Natural killer cell (primary cell): ENCODE results near the gene SH3PXD2B. TPM values are rescaled to one million over a fixed set of nuclear protein-coding genes. Genes with fewer than 3 reads are reported as not detected.

ENCODE experiments used
- ATAC-seq, 3 donors: fragments of 150-1000 bp in 2 of 3; fragments of 200-7000 bp in 1 of 3; cut with Tn5 transposase; 1 replicate in 1 of 3; 2 replicates in 2 of 3; pipeline ENCODE4 v1.10.0; 2021; ENCODE audit warnings: mild to moderate bottlenecking in 2 of 3, moderate library complexity in 2 of 3
- DNase-seq, 2 donors: peaks; one replicate each; pipeline versions ENCODE4 v3.0.0 to v3.0.0-alpha.2; 2013 to 2021; ENCODE audit warnings: mixed read lengths in 1 of 2
- H3K27ac ChIP-seq: one replicate; pipeline ENCODE4 v1.5.1; 2013; ENCODE audit warnings: mild to moderate bottlenecking, low read length
- H3K27me3 ChIP-seq: one replicate; pipeline ENCODE4 v1.6.1; 2013; ENCODE audit warnings: low read length; ENCODE audit not compliant: control insufficient read depth, insufficient read depth
- H3K36me3 ChIP-seq: one replicate; pipeline ENCODE4 v1.6.1; 2013; ENCODE audit warnings: low read length; ENCODE audit not compliant: control insufficient read depth, insufficient read depth
- H3K4me1 ChIP-seq: one replicate; pipeline ENCODE4 v1.6.1; 2013; ENCODE audit warnings: low read length; ENCODE audit not compliant: control insufficient read depth, insufficient read depth
- H3K4me3 ChIP-seq: one replicate; pipeline ENCODE4 v1.5.1; 2013; ENCODE audit warnings: low read length
- H3K9me3 ChIP-seq: one replicate; pipeline ENCODE4 v1.6.1; 2013; ENCODE audit warnings: low read length; ENCODE audit not compliant: control insufficient read depth, insufficient read depth
- H3K27ac Mint-ChIP-seq, 2 donors: one replicate each; pipeline ENCODE4 v1.8.0; 2022; ENCODE audit warnings: mild to moderate bottlenecking in 2 of 2, mixed read lengths in 2 of 2, moderate library complexity in 1 of 2
- H3K27me3 Mint-ChIP-seq, 2 donors: one replicate each; pipeline ENCODE4 v1.8.0; 2022; ENCODE audit warnings: low read depth in 2 of 2, mixed read lengths in 2 of 2
- H3K36me3 Mint-ChIP-seq: one replicate; pipeline ENCODE4 v1.8.0; 2022; ENCODE audit warnings: mixed read lengths
- H3K4me1 Mint-ChIP-seq, 2 donors: one replicate each; pipeline ENCODE4 v1.8.0; 2022; ENCODE audit warnings: mixed read lengths in 2 of 2
- H3K4me3 Mint-ChIP-seq: one replicate; pipeline ENCODE4 v1.8.0; 2022; ENCODE audit warnings: mild to moderate bottlenecking, moderate library complexity, mixed read lengths
- H3K9me3 Mint-ChIP-seq, 2 donors: one replicate each; pipeline ENCODE4 v1.8.0; 2022; ENCODE audit warnings: mixed read lengths in 2 of 2
- CTCF ChIP-seq: fragments of 200-600 bp; IDR thresholded peaks from one replicate; pipeline ENCODE4 v1.8.0; 2022; ENCODE audit warnings: antibody characterized with exemption
- WGBS: methylation state at CpG from one replicate; pipeline ENCODE4 v1.1.7; 2013; ENCODE audit warnings: missing lambda C conversion rate; ENCODE audit not compliant: insufficient coverage; 5-methylcytosine and 5-hydroxymethylcytosine counted together
- intact Hi-C: fragments of 100-400 bp; cut with micrococcal nuclease; formaldehyde crosslinking; loops from one replicate; pipeline ENCODE4 v1.14.2; 2022
- total RNA-seq, 4 donors: library from RNA; stranded (reverse); fragments of 120-200 nt in 1 of 4; gene quantifications; one replicate each; pipeline versions ENCODE4 v1.2.3 to v1.2.4, GENCODE V29; 2013 to 2022

SH3PXD2B gene
- total RNA-seq, 3 donors from 2014 or later (not counting 1 experiment from before 2014, with no cell fraction given), result 0.25 to 0.35 TPM; not detected in 1

GRCh38 chr5:172442592-172442991, 11.7 kb downstream of the SH3PXD2B start:
- Histone ChIP-seq H3K27me3 (peaks cover 5% of the 10 kb centered on the region), H3K27ac (no peak overlapping the region), H3K36me3 (no peaks in the 10 kb centered on the region), H3K4me3 (no peak overlapping the region), H3K4me1 (peaks cover 9% of the 10 kb centered on the region), H3K9me3 (no peaks in the 10 kb centered on the region)
- H3K4me3 Mint-ChIP-seq, result no peak overlapping the region
- no peaks in the 10 kb centered on the region for H3K9me3 Mint-ChIP-seq
- WGBS, result 94% methylated on average over 2 of the region's 2 CpGs
- intact Hi-C loops, result no loop called here
- no peak for ATAC-seq
- no peak overlapping the region for H3K27ac Mint-ChIP-seq
- peaks cover 13 to 14% of the 10 kb centered on the region in 2 donors for H3K4me1 Mint-ChIP-seq
- peaks cover 13 to 25% of the 10 kb centered on the region in 2 donors for H3K27me3 Mint-ChIP-seq
- no peak for TF ChIP-seq CTCF
- H3K36me3 Mint-ChIP-seq, result no peaks in the 10 kb centered on the region
- DNase-seq, result no peak

GRCh38 chr5:172441262-172441751, 13.0 kb downstream of the SH3PXD2B start:
- Mint-ChIP-seq H3K27me3 (peaks cover 13 to 17% of the 10 kb centered on the region in 2 donors), H3K4me3 (no peak overlapping the region), H3K27ac (no peak overlapping the region), H3K4me1 (peaks cover 13 to 14% of the 10 kb centered on the region in 2 donors), H3K36me3 (no peaks in the 10 kb centered on the region), H3K9me3 (no peaks in the 10 kb centered on the region)
- Histone ChIP-seq H3K4me3 (no peak overlapping the region), H3K27ac (no peak overlapping the region), H3K9me3 (no peaks in the 10 kb centered on the region), H3K36me3 (no peaks in the 10 kb centered on the region), H3K27me3 (peaks cover 5% of the 10 kb centered on the region), H3K4me1 (peaks cover 9% of the 10 kb centered on the region)
- no peak for TF ChIP-seq CTCF
- no peak for DNase-seq
- intact Hi-C loops, result no loop called here
- ATAC-seq, result no peak
- 92% methylated on average over 13 of the region's 14 CpGs for WGBS

- no peaks in the 10 kb centered on the region for H3K9me3 ChIP-seq
- intact Hi-C loops, result no loop called here
- ATAC-seq (no peak), DNase-seq (no peak)
- H3K36me3 Mint-ChIP-seq, result no peaks in the 10 kb centered on the region
- no peak overlapping the region for H3K27ac Mint-ChIP-seq
- peaks cover 13 to 14% of the 10 kb centered on the region in 2 donors for H3K4me1 Mint-ChIP-seq
- peaks cover 6% of the 10 kb centered on the region for H3K27me3 ChIP-seq
- H3K9me3 Mint-ChIP-seq, result no peaks in the 10 kb centered on the region
- no peak overlapping the region for H3K4me3 Mint-ChIP-seq
- 88% methylated on average over 7 of the region's 7 CpGs for WGBS
- H3K36me3 ChIP-seq, result no peaks in the 10 kb centered on the region
- H3K4me1 ChIP-seq, result peaks cover 9% of the 10 kb centered on the region
- no peak for TF ChIP-seq CTCF
- no peak overlapping the region for H3K4me3 ChIP-seq
- no peak overlapping the region for H3K27ac ChIP-seq
- H3K27me3 Mint-ChIP-seq, result peaks cover 13 to 16% of the 10 kb centered on the region in 2 donors
Measured at GRCh38 chr5:172440486-172440885, 13.8 kb downstream of the SH3PXD2B start.
